ENCODE measurements around the gene RGS6.

Gene RGS6

DNA sequence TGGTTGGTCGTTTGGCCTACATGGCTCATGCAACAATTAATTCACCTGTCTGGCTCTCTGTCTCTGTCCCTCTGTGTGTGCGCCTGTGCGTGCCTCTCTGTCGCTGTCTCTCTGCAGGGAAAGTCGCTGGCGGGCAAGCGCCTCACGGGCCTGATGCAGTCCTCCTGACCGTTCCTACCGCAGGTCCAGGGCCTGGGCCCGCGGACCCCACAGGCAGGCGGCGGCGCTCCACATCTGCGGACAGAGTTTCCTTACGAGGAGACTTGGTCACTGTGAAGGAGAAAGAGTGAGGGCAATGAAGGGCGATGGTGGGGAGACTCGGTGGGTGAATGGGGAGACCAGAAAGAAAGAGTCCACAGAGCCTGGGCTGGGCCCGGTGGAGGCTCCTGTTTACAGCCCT lies 630.1 kb downstream of the RGS6 start:
- no peak for DNase-seq

DNA sequence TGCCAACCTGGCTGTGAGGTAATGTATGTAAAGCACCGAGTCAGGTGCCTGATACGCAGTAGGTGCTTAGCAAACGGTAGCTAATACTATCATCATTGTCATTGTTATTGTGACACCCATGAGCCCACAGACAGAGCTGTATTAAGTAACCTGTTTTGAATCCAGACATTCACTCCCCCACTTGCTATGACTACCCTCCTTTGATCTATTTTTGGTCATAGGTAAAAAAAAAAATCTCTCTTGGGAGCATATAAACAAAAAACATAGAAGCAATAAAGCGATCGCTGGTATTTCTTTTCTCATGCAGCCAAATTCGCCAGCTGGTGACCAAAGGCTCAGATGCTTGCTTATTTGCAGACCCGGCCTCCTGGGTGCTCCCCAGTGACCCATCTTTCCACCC lies 631.4 kb downstream of the RGS6 start:
- no peak for DNase-seq

DNA sequence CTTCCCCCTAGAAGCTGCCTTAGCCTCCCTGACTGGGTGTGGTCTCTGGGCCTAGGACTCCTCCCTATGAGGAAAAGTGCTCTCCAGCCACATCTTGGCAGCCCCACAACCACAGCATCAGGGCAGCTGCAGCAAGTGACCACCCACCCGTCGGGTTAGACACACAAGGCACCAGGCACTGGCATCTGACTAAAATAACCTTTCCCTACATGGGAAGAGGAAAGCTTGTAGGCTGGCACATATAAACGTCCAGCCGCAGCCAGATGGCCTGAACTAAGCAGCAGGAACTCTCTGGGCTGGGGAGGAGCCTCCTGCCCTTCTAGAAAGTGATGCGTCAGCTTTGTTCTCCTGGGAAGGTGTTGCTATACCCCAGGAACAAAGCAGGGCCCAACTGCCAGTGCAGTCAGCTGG lies 632.9 kb downstream of the RGS6 start:
- DNase-seq: no peak

DNA sequence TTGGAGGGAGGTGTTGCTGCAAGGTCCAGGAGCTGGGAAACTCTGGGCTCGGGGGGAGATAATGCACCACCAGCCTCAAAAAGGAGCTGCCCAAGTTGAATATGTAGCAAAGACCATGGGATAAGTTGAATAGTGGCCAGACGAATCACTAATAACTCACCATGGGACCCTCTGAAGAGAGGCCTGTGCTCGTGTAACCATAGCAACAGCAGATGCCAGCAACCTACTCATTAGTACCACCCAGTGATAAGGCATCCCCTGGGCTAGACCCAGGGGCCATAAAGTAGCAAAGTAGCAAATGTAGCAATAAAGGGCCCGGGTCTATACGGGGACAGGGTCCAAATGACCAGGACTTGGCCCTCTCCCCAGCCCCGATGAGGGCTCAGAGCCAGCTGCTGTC lies 633.7 kb downstream of the RGS6 start:
- DNase-seq: no peak

DNA sequence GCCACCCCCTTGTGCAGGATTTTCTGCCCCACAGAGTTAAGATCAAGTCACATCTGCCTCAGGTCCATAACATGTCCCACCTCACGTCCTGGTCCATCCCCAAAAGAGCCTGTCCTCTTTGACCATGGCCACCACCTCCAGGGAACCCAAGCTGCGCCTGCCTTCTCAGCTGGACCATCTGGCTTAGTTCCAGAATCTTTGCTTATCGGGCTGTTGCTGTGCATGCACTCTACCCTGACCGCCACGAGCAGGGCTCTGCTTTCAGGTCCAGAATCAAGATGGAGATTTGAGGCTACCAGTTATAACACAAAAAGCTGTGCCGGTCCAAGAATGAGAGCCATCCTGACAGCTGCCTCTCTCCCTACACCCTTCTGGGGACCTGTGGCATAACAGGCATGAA lies 635.0 kb downstream of the RGS6 start:
- DNase-seq: no peak

DNA sequence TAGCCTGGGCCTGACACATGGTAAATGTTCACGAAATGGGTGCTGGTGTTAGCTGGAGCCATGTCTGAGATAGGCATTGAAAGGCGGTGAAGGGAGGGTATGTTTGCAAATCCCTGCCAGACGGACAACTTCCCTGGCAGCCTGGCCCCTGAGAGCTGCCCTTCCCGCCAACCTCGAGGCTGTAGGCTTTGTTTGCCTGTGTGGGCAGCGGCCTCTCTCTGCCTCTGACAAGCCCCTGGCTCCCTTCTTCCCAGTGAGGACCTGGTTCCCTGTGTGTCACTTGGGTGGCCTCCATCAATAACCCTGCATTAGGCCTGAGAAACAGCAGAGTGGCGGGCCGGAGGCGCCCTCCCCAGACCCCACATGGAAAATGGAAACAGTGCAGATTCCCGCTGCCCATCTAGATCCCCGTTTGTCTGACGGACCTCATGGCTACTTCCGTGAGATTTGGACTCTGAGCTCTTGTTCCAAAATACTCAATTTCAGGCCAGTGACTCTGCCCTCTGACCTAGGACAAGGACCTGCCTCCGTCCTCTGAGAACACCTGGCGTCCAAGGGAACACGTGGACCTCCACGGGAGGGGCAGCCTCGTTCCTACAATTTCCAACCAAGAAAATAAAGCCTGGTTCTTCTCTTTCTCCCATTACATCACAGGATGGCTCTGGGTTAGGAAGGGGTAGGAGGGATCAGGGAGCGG lies 636.2 kb downstream of the RGS6 start:
- no peak for DNase-seq

DNA sequence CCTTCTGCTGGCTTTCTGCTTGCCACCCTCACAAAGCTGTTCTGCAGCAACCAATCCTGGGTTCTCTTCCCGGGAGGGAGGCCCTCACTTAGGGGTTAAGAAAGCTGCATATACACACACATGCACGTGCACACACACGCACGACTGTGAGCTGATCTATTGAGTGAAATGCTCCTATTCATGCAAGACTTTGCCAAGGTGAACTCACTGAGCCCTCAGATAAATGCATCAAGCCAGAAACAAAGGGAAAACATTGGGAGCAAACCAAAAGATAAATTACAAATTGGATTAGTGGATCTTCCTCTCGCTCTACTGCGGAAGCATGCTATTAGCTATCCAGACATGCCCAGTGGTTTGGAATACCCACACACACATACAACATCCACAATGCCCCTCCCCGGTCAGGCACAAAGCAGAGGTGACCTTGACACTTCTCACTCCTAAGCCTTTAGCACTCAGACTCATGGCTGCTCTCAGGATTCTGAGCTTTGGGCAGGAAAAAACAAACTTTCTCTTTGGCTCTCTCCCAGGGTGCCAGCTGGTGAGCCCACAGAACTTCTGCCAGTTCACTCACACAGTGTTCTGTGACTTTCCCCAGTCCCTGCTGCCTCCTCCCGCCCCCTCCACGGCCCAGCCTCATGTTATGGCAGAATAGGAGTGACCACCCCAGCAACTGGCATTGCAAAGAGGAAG lies 641.6 kb downstream of the RGS6 start:
- DNase-seq: no peak

DNA sequence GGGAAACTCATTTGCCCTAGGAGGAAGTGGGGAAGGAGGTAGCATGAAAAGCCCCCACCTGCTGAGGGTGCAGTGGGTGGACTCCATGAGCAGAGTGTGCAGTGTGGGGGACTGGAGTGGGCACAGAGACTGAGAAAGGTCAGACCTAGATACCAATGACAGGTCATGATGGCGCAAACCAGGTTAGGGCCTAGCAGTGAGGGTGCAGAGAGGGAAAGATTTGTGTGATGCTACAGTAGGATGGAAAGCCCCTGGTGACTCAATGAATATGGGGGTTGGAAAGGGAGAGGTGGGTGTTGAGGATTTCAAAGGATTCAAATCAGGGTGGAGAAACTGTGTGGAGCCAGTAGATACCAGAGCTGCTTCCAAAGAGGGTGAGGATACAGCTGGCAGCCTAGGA lies 642.5 kb downstream of the RGS6 start:
- no peak for DNase-seq

DNA sequence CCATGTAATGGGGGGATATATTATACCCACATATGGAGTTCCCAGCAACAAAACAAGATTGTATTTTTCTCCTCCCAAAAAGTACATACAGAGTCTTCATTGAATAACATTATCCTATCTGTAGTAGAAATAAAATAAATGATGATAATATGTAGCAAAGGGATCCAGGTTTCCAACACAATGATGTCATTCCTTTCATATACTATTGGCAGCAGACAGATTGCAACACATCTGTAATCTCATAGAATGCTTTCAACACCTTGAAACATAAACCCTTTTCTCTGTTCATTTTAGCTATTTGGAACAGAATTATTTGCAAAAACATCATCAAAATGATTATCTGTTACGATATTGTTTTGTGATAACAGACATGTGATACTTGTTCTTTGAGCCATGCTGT lies 644.0 kb downstream of the RGS6 start:
- no peak for DNase-seq

DNA sequence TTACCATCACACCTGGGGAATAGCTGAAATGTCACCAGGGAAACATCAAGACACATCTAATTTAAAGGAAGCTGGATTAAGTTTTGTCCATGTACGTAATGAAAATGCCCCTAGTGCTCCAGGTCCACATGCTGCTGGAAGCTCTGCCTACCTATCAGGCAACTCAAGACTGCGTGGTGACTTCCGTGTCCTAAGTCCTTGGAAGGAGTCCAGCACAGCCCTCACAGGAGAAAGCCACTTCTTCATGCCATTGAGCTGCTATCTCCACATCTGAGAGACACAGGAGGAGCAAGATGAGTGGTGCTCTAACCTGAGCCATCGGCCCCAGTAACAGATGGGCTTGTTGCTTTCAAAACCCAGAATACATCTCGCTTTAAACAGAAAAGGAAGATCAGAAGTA lies 645.3 kb downstream of the RGS6 start:
- no peak for DNase-seq

DNA sequence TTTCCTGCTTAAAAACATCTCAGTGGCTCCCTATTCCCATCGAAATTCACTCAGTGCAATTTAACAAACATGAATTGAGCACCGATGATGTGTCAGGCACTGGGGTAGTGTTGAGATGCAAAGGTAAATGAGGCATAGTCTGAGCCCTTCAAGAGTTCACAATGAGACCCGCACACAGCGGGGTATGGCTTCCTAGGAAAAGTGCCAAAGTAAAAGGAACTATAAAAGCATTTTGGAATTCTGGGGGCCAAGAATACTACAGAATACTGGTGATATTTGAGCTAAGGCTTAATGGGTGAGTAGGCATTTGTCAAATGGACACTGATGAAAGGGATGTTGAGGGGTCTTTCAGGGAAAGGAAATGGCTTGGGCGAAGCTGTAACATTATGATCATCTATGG lies 646.3 kb downstream of the RGS6 start:
- no peak for DNase-seq

DNA sequence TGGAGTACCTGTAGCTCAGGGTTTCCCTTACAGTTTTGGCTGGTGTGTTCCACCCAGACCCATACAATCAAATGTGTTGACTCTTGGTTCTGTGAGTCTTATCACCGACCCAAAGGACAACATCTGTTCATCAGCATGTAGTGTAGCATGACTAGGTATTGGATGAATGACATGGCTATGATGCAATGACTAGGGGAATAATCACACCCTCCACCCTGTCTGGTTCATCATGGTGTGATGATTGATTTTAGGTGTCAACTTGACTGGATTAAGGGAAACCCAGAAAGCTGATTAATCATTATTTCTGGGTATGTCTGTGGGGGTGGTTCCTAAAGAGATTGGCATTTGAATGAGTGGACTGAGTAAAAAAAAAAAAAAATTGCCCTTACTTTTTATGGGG lies 650.4 kb downstream of the RGS6 start:
- DNase-seq: no peak

DNA sequence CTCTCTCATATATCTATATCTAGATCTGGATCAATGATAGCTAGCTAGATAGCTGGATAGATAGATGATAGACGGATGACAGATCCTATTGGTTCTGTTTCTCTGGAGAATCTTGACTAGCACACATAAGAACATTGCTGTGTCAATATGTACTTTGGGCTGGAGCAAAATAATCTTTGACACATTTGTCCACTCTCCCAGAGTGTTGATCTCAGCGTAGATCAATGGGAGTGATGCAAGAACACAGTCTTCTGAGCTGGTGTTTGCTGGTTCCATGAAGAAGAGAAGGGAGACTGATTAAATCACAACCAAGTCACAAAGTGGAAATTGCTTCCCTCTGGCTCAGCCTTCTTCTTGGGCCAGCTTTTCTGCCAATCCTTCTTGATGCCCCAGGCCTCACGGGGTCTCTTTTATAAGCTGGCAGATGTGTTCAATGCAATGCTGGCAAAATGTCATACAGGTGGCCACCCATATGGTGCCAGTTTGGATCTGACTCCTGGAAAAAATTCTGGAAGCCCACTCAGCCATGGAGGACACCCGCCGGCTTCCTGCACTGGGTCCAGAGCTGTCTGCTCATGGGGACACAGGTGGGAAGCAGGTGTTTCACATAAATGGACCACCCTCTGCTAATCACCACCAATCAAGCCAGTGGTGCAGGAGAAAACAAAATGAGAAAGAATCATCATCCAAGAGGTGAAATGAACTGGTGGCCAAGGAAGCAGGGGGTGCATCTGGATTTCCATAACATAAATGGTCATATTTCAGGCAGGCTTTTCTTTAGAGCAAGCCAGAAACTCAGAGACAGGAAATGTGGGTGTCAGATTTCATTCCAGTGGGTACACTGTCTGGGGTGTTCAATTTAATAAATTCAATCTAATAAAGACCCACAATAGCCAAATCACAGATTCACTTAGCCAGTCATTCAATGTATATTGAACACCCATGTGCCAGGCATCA lies 651.4 kb downstream of the RGS6 start:
- DNase-seq: no peak

DNA sequence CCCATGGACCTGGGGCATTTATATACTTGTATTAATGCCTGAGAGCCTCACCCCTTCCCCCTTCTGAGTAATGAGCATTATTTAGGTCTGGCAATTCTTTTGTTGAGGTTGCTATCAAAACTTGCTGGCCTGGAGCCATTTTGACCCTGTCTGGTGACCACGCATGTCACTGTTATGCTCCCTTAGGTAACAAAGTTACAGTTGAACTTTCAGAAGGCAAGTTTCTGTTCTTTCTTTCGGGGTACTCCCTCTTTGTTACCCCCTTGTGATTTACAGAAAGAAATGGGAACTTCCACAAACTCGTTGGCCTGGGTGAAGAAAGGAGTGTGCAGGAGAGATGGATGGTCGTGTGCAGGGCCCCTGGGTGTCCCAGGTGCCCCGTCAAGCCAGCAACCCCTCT lies 656.3 kb downstream of the RGS6 start:
- DNase-seq: no peak

DNA sequence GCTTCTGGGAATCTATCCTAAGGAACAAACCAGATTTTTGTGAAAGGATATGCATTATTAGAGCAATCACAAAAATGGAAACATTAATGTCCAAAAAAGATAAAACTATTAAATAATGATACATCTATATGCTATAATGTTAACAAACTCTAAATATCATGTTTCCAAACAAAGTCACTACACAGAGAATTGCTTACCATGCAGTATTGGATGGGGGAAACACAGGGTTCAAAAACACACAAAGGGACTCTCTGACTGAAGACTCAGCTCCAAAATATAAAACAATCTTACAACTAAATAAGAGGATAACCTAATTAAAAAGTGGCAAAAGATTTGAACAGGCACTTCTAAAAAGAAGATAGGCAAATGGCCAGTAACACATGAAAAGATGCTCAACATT lies 657.4 kb downstream of the RGS6 start:
- no peak for DNase-seq

DNA sequence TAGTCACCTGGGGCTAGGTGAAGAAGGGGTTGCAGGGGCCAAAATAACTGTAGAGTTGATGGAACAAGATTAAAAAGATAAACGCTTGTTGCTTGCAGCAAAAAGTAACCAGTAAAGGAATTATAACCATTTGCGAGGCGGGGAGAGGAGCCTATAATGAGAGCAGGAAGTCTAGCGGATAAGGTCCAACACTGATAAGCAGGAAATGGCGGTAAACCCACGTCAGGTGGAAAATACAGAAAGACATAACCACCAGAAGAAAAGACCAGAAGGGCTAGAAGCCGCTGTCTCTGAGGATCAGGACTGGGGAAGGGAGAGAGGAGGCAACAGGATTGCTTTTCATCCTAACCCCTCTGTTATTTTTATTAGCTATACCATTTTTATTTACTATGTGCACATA lies 658.3 kb downstream of the RGS6 start:
- DNase-seq: no peak

DNA sequence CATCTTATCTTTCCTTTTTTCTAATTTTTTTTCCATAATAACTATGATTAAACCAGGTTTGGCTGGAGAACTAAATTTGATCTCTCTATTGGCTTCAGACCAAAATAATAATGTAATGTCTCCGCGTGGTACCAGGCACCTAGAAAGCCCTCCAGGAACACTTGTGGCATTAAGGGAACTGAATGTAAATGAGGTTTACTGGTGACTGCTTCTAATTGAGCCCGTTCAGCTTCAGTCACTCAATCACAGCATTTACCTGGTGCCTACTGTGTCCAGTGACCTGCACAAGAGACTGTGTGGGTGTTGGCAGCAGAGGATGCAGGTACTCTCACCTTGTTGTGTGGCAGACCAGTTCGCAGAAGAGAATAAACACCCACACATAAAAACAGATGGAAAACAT lies 659.2 kb downstream of the RGS6 start:
- DNase-seq: no peak

DNA sequence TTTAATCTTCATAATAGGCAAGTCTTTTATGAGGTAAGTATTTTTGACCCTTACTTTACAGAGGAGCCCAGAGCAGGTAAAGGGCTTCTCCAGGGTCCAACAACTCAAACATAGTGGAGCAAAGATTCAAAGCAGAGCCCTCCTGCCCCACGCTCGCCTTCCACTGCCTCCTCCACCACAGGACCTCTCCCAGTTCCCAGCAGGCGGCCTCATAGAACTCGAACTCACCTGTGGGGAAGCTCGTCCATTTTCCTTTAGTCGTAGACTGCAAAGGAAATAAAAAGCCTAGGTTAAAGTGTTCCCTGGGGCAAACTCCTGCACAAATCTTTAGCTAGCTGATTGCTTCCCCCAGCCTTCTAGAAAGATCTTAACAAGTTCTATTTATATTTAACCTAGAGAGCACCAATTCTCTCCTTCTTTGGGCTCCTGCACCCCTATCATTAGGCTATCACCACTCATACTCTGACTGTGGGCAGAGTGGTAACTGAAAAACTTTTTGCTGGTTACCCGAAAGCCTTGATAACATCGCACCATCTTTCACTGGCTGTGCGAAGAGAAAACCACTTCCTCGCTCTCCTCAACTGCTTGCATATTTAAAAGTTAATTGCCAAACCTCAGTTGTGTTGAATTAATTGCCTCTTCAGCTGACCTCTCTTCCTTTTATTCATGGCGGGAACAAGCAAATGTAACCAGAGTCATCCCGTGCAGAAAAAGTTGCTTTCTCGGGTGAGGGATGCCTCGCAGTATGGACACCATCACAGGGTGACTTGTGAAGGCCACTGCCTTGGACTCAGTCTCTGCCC lies 662.1 kb downstream of the RGS6 start:
- no peak for DNase-seq

DNA sequence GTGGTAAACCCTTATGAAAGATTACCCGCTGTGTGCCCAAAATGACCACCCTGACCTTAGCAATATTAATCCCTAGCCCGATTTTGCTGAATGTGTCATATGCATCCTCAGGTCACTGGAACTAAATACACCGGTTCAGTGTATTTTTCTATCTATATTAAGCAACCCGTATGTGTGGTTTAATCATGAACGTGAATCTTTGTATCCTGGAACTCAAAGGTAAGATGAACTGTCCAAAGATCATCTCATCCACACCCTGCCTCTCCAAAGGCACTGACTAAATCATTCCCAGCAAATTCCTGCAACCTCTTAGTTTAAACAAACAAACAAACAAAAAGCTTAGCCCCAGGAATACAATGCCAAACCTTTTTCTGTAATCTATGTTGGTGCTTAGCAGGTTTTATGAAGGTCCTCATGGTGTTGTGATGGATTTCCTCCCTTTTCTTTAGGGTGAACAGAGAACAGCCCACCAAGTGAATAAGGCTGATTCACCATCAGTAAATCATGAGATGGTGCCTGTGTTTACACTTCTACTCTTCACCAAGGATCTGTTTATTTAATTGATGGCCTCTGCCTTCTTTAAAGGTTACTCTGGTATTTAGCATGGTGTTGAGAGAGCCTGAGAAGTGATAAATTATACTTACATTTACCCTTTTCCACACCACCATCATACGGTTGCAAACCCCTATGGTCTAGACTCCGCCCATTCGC lies 663.1 kb downstream of the RGS6 start:
- no peak for DNase-seq

DNA sequence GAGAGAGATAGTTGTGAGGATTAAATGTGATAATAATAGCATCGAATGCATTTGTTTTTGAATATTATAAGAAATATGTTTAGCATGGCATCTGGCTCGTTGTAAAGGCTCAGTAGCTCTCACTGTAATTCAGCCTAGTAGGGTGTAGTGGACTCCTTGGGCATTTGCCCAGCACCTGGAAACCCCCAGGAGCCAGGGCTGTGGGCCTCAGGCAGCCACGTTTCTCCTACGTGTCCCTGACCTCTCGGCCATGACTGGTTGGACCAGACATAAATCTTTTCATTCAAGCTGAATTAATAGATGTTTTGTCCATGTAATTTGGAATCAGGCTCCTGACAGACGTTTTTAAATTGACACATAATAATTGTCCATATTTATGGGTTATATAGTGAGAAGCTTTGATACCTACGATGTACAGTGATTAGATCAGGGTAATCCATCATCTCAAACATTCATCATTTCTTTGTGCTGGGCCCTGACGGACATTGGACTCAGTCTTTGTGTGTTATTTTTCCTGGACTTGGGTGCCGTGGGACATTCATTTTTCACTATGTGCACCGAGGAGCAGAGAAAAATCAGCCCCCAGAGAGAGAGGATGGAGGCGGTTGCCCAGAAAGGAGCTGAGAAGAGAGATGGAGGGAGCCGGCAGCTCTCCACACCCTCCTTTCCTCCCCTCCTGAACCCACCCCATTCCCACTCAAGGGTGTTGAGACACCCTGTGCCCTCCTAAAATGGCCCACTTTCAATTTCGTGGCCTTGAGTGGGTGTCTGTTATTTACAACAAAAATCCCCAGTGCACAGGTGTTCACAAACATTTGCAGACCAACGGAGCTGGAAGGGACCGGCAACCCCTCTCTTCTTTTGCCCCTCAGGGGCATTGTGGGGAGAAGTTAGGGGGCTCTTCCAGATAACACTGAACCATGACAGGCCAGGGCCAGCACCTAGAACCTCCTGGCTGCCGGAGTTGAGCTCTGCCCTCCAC lies 665.3 kb downstream of the RGS6 start:
- no peak for DNase-seq

DNA sequence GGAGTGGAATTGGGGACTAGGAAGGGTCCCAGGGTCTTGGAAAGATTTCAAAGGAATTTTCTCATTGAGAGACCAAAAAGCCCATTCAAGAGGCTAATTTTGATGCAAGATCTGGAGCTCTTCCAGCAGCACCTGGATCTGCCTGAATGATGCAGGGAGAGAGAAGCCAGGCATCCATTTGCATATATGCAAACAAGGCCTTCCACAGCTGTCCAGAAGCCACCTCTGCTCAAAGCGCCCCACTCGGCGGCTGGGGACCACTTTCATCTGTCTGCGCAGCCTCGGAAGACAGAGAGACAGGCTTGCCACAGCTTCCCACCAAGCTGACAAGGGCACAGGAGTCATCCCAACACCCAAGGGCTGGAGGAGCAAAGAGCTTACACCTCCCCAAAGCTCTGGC lies 666.1 kb downstream of the RGS6 start:
- DNase-seq: no peak
